BE2C (cell line): ENCODE results near the gene SPATA25.

Source experiments
- DNase-seq: peaks from one replicate; pipeline ENCODE4 v3.0.0-alpha.2; 2020
- H3K27me3 ChIP-seq: fragments of 250-450 bp; sonication (Bioruptor Pico); 2 replicates; pipeline ENCODE4 v1.5.1; 2020; ENCODE audit warnings: mild to moderate bottlenecking
- H3K36me3 ChIP-seq: fragments of 250-450 bp; sonication (Bioruptor Pico); 2 replicates; pipeline ENCODE4 v1.5.1; 2020; ENCODE audit warnings: mild to moderate bottlenecking
- H3K4me1 ChIP-seq: fragments of 250-450 bp; sonication (Bioruptor Pico); 2 replicates; pipeline ENCODE4 v1.5.1; 2020
- H3K4me3 ChIP-seq: 2 replicates; pipeline ENCODE4 v1.5.1; 2011; ENCODE audit warnings: low read depth, low read length
- H3K9me3 ChIP-seq: fragments of 250-450 bp; sonication (Bioruptor Pico); 2 replicates; pipeline ENCODE4 v1.5.1; 2020
- TF ChIP-seq, protein P1 (sequence below): IDR thresholded peaks from 2 replicates; pipeline ENCODE4 v1.5.1; 2012; ENCODE audit warnings: mild to moderate bottlenecking, low read depth, low read length

Gene SPATA25

DNA sequence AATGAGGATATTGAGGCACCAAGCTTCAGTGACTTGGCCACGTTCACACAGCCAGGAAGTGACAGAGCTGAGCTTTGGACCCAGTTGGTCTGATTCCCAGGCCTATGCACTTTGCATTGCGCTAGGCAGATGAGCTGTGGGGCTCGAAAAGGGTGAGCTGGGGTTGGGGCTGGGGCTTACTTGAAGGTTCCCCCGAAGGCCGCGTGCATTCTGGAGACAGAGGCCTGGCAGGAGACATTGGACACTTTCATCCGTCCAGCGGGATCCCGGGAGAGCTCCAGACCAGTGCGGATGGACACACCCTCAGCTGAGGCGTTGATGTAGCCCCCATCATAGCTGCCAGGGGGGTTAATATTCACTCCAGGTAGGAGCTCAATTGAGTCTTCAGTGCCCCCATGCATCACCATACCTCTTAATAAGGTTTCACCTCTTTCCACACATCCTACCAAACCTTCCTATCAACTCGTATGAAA, 21.9 kb upstream of the SPATA25 start:
- Histone ChIP-seq H3K4me3 (no peak overlapping the region), H3K9me3 (no peaks in the 10 kb centered on the region), H3K36me3 (peaks cover 12% of the 10 kb centered on the region), H3K27me3 (no peaks in the 10 kb centered on the region), H3K4me1 (no peaks in the 10 kb centered on the region)
- DNase-seq, result no peak
- TF ChIP-seq, protein P1, sequence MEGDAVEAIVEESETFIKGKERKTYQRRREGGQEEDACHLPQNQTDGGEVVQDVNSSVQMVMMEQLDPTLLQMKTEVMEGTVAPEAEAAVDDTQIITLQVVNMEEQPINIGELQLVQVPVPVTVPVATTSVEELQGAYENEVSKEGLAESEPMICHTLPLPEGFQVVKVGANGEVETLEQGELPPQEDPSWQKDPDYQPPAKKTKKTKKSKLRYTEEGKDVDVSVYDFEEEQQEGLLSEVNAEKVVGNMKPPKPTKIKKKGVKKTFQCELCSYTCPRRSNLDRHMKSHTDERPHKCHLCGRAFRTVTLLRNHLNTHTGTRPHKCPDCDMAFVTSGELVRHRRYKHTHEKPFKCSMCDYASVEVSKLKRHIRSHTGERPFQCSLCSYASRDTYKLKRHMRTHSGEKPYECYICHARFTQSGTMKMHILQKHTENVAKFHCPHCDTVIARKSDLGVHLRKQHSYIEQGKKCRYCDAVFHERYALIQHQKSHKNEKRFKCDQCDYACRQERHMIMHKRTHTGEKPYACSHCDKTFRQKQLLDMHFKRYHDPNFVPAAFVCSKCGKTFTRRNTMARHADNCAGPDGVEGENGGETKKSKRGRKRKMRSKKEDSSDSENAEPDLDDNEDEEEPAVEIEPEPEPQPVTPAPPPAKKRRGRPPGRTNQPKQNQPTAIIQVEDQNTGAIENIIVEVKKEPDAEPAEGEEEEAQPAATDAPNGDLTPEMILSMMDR, result no peak

DNA sequence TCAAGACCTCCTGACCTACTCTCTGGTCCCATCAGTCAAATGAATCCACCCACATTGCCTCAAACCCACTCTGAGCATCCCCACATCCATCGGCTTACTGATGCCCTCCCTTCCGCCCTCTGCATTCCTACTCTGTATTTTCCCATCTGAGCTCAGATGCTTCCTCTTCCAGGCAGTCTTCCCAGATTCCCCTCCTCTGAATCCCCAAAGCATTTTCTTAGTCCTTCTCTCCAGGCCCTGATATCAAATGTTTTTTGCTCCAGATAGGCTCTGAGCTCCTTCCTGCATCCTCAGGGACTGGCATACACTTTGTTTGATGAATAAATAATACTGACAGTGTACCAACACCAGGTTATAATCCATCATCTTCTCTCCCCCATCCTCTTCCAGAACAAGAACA, 20.7 kb upstream of the SPATA25 start:
- no peak overlapping the region for H3K4me3 ChIP-seq
- H3K27me3 ChIP-seq, result no peaks in the 10 kb centered on the region
- H3K36me3 ChIP-seq, result peaks cover 18% of the 10 kb centered on the region
- DNase-seq, result no peak
- no peaks in the 10 kb centered on the region for H3K9me3 ChIP-seq
- H3K4me1 ChIP-seq, result no peaks in the 10 kb centered on the region
- TF ChIP-seq, protein P1, result no peak

DNA sequence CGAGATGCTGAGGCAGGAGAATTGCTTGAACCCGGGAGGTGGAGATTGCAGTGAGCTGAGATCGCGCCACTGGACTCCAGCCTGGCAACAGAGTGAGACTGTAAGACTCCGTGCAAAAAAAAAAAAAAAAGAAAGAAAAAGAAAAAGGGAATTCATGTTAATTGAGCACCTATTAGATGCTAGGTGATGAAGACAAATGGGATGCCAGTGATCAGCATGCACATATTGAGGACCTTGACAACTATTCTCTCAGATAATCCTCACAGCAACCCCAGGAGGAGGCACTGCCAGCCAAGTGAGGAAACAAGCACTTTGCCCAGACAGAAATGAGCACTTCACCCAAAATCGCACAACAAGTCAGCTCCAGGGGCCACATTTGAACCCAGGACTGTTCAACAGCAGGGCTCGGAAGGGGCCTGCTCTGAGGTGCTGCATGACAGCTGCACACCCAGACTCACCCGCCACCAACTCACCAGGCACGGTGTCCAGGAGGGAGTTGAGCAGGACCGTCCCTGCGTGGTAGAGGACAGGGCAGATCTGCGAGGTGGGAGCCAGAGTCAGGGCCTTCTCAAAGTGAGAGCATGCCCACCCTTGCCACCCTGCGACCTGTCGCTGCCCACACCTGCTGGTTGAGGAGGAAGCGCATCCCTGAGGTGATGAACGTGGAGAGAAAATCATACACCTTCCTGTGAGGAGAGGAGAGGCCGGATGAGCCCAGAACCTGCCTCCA, 20.0 kb upstream of the SPATA25 start:
- Histone ChIP-seq H3K9me3 (no peaks in the 10 kb centered on the region), H3K4me3 (no peak overlapping the region), H3K4me1 (no peaks in the 10 kb centered on the region), H3K27me3 (no peaks in the 10 kb centered on the region), H3K36me3 (peaks cover 18% of the 10 kb centered on the region)
- DNase-seq, result no peak
- TF ChIP-seq, protein P1, result no peak

DNA sequence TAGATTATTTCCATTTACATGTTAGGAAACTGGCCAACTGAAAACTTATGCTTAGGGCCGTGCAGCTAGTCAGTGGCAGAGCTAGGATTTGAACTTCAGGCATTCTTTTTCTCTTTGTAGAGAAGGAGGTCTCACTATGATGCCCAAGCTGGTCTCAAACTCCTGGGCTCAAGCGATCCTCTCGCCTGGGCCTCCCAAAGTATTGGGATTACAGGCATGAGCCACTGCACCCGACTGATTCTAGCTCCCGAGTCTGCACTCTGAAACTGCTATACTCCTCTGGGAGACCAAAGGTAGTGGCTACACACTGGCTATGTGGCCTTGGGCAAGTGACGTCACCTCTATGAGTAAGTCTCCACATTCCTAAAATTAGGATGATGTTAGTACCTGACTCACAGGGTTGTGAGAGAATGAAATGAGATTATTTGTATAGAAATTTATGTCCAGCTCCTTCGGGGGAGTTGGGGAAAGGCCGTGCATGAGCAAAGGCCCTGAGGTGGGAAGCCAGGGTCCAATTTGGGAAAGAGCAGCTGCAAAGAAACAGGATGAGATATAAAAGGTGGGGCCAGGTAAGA, 18.2 kb upstream of the SPATA25 start:
- Histone ChIP-seq H3K27me3 (no peaks in the 10 kb centered on the region), H3K36me3 (peaks cover 25% of the 10 kb centered on the region), H3K4me3 (no peak overlapping the region), H3K4me1 (no peaks in the 10 kb centered on the region), H3K9me3 (no peaks in the 10 kb centered on the region)
- no peak for DNase-seq
- TF ChIP-seq, protein P1, result no peak

DNA sequence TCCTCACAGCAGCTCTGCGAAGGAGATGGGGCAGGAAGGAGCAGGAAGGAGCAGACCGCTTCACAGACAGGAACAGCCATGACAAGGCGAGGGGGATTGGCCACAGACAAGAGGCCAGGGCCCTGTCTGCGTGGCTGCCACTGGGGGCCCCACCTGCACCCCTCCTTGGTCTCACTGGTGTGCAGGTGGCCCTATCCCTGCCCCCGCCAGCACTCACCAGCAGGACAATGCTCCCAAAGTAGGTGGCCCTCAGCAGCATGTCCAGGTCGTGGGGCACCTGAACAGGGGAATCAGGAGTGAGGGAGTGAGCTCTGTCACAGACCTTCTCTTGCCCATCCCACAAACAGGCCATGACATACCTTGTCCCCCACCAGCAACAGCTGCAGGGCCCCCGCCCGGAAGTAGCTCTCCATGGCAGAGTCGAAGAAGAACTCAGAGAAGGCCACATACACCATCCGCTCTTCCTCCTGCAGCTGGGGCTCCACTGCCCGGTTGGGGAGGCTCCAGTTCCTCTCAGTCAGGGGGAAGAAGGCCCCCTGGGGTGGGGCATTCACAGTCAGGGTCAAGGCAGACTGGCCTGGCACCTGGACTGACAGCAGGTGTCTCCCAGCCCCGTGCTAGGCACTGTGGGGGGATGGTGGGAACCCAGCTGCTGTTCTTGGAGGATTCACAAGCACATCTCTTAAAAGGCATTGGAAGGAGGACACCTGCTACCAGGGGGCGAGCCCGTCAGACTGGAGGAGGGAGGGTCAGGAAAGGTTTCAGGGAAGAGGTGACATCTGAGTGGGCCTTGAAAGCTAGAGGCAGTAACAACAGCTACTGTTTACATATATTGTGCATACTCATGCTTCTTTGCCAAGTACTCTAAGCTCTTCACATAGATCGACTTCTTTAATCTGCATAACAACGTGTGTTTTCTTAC, 17.4 kb upstream of the SPATA25 start:
- H3K36me3 ChIP-seq, result peaks cover 24% of the 10 kb centered on the region

More for the DNA sequence above, 17.4 kb upstream of the SPATA25 start:
- Histone ChIP-seq H3K9me3 (no peaks in the 10 kb centered on the region), H3K4me3 (no peak overlapping the region), H3K4me1 (no peaks in the 10 kb centered on the region), H3K27me3 (no peaks in the 10 kb centered on the region)
- TF ChIP-seq, protein P1, result no peak
- no peak for DNase-seq
